NCI-H748 (cell line): ENCODE data around the gene EGLN1.
"Not testable (repeated sequence)": the region's sequence is repeated elsewhere in the genome, so short reads cannot be mapped to it uniquely, and the experiment has no call there.

Experiments
- DNase-seq: peaks from one replicate; lab custom pipeline; 2025; ENCODE audit not compliant: unreplicated experiment; lab: John Stamatoyannopoulos, UW

EGLN1 gene

DNA sequence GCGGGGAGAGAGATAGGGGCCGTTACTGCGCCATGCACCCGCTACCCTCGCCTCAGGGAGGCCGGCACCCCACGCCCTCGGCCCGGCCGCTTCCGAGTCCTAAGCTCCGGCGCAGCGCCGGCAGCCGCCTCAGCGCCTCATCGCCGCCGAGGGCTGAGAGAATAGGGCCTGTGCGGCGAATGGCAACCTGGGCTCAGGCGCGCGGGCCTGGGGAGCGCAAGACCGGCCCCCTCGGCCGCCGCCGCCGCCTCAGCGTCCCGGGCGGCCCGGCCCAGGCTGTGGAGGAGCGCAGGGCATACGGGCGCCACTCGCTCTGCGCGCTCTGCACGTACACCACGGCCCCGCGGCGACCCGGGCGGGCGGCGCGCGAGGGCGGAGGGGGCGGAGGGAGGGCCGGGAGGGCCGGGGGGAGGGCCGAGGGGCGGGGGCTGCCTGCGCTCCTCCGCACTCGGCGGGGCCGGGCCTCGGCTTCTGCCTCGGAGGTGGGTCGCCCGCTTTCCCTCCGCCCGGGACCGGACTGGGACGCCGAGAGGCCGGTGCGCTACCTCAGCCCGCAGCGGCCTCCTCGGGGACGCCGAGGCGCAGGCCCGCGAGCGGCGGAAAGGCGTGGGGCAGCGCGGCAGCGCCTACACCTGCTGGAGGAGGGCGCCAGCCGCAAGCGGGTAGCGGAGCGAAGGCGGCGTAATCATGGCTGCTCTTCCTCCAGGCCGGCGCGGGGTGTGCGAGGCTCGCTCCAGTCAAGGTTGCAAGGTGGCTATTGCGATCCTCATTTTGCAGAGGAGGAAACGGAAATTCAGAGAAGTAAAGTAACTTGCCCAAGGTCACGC, at the start of gene EGLN1:
Gene EGLN1 (minus strand): TSS at position 317 of the 827 bp plus-strand sequence. CDS start 399 bp downstream, outside the sequence.
- peak; percentile 91 for DNase-seq

DNA sequence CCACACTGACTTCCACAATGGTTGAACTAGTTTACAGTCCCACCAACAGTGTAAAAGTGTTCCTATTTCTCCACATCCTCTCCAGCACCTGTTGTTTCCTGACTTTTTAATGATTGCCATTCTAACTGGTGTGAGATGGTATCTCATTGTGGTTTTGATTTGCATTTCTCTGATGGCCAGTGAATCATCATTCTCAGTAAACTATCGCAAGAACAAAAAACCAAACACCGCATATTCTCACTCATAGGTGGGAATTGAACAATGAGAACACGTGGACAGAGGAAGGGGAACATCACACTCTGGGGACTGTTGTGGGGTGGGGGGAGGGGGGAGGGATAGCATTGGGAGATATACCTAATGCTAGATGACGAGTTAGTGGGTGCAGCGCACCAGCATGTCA, 49.4 kb upstream of the EGLN1 start:
- not testable (repeated sequence) for DNase-seq

DNA sequence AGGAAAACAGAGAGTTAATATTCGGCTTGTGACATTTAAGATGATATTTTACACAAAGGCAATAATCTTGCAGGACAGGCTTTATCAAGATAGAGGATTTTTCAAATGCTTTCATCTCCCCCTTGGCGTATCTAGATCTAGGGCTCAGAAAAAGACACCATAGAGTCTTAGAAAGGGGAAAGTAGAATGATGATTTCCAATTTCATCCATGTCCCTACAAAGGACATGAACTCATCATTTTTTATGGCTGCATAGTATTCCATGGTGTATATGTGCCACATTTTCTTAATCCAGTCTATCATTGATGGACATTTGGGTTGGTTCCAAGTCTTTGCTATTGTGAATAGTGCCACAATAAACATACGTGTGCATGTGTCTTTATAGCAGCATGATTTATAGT, 48.9 kb upstream of the EGLN1 start:
- not testable (repeated sequence) for DNase-seq

DNA sequence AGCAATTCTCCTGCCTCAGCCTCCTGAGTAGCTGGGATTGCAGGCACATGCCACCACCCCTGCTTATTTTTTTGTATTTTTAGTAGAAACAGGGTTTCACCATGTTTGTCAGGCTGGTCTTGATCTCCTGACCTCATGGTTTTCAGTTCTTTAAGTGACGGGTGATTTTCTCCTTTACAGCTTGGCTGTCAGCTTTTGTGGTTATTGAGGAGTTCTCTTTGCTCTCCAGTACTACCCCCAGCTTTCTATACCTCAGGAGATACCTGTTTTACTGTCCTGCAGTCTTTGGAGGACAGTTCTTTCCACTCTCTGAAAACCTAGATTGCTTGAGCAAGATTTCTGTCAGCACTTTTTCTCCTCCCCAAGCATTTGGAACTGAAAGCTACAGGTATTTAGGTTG, 45.9 kb upstream of the EGLN1 start:
- no peak for DNase-seq

DNA sequence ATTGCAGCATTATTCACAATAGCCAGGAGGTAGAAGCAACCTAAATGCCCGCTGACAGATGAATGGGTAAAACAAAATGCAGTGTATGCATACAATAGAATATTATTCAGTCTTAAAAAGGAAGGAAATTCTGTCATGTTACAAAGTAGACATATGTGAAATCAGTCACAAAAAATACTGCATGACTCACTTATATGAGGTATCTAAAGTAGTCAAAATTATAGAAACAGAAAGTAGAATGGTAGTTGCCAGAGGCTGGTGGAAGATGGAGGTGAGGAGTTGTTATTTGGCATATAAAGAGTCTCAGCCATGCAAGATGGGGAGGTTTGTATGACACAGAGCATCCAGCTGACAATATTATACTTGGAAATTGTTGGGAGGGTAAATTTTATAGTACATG, 43.0 kb upstream of the EGLN1 start:
- no peak for DNase-seq

DNA sequence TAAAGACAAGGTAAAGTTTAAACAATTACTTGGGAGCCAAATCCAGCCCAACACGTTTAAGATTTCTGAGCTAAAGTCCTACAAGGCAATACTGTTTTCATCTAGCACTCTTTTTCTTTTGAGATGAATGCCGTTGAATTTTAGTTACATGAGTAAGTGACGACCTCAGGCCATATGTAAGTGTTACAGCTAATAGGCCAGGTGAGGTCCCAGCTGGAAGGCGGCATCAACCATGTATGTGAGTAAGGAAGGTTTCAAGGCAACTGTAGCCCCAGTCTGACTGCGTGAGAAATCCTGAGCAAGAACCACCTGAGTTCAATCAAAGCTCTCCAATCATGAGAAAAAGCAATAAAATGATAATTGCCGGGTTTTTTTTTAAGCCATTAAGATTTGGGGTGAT, 41.5 kb upstream of the EGLN1 start:
- no peak for DNase-seq

DNA sequence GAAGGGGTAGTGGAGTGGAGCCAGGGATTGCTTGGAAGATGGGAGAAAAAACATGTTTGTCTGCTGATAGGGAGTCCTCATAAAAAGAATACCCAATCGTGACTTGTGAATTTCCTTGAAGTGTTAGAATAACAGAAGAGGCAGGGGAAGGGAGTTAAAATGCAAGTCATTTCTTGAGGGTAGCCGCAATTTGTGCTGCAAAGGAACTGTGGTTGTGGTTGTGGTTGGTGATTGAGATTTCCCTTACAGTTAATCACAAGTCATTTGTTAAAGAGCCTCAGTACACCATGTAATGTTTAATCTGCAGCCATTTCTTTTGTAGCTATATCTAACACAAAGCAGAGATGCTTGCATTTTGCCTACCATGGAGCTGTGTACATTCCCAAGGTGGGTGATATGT, 38.5 kb upstream of the EGLN1 start:
- no peak for DNase-seq

DNA sequence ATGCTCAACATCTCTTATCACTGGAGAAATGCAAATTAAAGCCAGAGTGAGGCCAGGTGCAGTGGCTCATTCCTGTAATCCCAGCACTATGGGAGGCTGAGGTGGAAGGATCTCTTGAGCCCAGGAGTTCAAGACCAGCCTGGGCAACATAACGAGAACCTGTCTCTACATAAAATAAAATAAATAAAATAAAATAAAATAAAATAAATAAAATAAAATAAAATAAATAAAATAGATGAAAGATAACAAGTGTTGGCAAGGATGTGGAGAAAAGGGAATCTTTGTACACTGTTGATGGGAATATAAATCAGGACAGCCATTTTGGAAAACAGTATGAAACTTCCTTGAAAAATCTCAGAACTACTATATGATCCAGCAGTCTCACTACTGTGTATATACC, 37.4 kb upstream of the EGLN1 start:
- not testable (repeated sequence) for DNase-seq

DNA sequence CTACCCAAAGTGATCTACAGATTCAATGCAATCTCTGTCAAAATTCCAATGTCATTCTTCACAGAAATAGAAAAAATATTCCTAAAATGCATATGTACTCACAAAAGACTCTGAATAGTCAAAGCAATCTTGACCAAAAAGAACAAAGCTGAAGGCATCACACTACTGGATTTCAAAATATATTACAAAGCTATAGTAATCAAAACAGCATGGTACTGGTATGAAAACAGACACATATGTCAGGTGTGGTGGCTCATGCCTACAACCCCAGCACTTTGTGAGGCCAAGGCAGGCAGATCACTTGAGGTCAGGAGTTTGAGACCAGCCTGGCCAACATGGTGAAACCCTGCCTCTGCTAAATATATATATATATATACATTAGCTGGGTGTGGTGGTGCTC, 35.9 kb upstream of the EGLN1 start:
- DNase-seq = not testable (repeated sequence)

DNA sequence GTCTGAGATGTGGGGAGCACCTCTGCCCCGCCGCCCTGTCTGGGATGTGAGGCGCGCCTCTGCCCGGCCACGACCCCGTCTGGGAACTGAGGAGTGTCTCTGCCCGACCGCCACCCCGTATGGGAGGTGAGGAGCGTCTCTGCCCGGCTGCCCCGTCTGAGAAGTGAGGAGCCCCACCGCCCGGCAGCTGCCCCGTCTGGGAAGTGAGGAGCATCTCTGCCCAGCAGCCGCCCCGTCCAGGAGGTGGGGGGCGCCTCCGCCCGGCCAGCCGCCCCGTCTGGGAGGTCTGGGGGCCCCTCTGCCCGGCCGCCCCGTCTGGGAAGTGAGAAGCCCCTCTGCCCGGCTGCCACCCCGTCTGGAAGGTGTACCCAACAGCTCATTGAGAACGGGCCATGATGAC, 32.0 kb upstream of the EGLN1 start:
- DNase-seq = not testable (repeated sequence)

DNA sequence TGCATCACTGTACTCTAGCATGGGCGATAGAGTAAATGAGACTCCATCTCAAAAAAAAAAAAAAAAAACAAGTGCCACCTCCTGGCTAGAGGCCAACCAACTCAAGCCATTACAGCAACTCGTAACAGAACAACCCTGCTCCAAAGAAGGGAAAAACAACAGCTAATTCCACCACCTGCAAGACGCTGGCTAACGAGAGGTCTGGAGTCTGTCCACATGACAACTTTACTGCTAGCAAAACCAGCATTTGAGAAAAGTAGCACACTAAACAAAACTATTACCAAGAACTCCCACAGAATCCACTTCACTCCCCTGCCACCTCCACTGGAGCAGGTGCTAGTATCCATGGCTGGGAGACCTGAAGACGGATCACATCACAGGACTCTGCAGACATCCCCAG, 24.1 kb upstream of the EGLN1 start:
- DNase-seq = no peak

DNA sequence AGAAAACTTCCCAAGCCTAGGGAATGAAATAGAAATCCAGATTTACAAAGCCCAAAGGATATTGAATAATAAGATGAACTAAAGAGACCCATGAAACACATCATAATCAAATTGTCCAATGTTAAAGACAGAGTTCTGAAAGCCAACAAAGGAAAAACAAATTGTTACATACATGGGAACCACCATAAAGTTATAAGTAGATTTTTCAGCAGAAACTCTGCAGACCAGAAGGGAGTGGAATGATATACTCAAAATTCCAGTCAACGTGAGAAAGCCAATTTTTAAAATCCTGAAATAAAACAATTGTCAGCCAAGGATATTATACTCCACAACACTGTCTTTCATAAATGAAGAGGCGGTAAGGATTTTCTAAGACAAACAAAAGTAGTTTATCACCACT, 22.0 kb upstream of the EGLN1 start:
- DNase-seq = no peak

DNA sequence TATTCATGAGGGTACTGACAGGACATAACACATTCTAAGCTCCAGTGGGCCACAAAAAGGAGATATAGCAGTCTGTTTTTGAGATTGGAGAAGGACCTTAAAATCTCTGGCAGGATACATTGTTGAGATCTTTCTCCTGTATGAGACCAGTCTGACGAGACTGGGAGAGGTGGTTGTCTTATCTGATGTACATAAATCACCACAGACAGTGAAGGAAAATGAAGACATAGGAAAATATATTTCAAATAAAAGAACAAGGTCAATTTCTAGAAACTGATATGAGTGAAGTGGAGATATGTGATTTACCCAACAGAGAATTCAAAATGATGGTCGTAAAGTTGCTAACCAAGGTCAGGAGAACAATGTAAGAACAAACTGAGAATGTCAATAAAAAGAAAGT, 21.3 kb upstream of the EGLN1 start:
- DNase-seq = no peak

DNA sequence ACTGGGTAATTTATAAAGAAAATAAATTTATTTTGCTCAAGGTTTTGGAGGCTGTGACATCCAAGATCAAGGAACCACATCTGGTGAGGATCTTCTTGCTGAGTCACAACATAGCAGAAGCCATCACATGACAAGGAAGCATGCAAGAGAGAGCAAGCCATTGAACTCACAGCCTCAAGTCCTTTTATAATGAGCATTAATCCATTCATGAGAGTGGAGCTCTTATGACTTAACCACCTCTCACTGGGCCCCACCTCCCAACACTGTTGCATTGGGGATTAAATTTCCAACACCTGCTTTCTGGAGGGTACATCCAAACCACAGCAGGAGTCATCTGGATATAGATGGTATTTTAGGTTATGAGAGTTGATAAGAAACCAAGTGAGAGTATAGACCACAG, 20.6 kb upstream of the EGLN1 start:
- DNase-seq = no peak

DNA sequence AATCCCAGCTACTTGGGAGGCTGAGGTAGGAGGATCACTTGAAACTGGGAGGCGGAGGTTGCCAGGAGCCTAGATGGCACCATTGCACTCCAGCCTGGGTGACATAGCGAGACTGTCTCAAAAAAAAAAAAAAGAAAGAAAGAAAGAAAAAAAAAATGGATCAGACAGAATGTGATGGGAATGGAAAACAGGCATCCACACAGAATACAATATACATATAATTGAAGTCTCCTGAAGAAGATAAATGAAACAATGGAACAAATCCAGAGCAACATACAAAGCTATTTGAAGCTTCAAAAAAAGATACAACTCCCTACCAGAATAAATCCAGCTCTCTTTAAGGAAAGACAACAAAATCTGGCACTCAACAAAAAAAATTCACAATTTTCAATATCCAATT, 10.9 kb upstream of the EGLN1 start:
- DNase-seq = no peak

DNA sequence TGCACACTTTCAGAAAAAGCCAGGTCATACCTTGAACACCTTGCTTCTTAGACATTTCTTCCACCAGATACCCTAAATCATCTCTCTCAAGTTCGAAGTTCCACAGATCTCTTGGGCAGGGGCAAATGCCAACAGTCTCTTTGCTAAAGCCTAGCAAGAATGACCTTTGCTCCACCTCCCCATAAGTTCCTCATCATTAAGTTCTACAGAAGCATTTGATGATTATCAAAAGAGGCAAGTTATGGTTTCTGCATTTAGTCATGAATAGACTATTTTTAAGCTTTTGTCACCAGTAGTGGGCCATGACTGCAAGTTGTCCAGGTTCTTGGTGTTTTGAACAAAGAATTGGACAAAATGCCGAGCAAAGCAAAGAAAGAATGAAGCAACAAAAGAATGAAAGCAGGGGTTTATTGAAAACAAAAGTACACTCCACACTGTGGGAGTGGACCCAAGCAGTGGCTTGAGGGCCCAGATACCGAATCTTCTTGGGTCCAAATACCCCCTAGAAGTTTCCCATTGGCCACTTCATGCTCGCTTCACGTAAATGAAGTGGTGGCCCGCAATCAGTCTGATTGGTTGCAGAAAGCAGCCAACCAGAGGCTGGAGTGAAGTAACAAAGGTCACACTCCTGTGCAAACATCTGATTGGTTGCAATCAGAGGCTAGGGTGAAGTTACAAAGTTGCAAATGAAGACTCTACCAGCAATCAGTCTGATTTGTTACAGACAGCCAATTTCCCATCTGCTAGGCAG, 9.8 kb upstream of the EGLN1 start:
- no peak for DNase-seq

DNA sequence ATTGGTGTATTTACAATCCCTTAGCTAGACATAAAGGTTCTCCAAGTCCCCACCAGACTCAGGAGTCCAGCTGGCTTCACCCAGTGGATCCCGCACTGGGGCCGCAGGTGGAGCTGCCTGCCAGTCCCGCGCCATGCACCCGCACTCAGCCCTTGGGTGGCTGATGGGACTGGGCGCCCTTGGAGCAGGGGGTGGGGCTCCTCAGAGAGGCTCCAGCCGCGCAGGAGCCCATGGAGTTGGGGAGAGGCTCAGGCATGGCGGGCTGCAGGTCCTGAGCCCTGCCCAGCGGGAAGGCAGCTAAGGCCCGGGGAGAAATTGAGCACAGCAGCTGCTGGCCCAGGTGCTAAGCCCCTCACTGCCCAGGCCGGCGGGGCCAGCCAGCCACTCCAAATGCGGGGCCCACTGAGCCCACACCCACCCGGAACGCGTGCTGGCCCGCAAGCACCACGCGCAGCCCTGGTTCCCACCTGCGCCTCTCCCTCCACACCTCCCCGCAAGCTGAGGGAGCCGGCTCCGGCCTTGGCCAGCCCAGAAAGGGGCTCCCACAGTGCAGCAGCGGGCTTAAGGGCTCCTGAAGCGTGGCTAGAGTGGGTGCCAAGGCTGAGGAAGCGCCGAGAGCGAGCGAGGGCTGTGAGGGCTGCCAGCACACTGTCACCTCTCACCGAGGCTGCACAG, 8.7 kb upstream of the EGLN1 start:
- DNase-seq = not testable (repeated sequence)

DNA sequence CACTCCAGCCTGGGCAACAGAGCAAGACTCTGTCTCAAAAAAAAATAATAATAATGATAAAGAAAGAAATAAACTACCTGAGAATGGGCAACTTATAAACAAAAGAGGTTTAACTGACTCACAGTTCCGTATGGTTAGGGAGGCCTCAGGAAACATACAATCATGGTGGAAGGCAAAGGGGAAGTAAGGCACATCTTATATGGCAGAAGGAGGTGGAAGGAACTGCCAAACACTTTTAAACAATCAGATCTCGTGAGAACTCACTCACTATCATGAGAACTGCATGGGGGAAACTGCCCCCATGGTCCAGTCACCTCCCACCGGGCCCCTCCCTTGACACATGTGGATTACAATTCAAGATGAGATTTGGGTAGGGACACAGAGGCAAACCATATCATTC, 6.3 kb upstream of the EGLN1 start:
- no peak for DNase-seq

DNA sequence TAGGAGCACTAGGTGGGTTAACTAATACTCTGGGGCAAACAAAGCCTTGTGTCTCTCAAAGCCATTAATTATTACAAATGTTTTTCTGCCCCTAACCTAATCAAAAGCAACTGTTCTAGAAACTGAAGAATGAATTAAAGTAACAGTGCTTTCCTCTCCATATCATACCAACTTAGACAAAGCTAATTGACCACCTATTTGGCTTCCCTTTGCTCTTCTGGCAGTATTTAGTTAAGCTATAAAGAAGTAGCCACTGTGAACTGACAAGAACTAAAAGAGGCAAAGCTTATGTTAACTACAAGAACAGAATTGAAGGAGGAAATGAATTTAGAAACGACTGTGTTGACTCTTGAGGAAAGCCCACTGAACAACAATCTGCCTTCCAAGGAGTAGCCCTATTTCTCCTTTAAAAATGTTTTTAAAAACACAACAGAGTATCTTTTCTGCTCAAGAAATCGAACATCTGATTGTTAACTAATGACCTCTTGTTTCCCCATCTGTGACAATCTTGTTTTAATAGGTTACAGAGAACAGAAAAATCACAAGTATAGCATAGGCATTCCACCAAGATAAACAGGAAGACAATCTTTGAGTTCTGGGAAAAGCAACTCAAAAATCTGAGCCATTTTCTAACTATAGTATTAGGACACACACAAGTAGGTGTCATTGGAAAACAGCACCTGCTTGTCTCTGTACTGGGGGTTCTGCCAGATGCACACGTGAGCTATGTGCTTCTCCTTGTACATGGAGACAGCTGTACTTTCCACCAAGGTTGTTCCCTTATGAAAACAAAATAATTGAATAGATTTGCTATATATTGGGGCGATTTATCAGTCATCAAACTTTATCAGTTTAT, 3.1 kb upstream of the EGLN1 start:
- no peak for DNase-seq

DNA sequence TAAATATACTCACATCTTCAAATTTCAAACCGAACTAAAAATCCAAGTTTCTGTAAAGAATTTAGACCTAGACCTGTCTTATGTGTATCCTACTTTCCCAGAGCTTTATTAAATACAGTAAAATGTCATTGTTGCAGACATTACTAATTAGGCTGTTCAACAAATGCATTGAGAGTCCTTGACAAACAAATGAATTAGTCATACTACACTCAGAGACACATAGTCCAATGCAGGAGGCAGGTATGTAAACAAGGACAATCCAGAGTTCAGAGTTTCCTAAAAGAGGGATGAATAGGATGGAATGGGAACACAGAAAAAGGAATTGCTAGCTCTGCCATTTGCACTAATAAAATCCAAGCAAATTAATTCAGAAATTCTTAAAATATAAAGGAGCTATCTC, 1.6 kb upstream of the EGLN1 start:
- peak; percentile 51 for DNase-seq

DNA sequence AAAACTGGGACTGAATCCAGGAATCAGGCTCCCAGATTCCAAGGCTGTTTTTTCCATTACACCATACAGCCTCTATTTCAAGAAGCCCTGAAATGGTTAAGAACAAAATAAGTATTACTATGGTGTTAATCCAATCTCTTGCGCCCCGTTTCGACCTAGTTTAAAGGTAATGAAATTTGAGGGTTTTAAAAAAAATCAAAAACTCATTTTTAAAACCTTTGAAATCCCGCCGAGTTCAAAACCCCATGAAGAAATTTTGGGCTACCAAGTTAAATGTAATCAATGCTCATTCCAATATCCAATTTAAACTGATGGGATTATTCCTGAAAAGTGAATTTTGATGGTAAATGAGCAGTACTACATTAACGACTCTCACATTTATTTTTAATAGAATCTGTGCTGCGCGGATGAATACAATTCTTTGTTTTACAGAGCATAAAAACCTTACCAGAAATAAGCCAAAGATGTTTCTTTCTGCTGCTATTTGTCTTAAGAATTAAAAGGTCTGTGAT, 767 bp upstream of the EGLN1 start:
- no peak for DNase-seq
